ENCODE data around the gene RASGRF2.
"Not testable (repeated sequence)": the region's sequence is repeated elsewhere in the genome, so short reads cannot be mapped to it uniquely, and the experiment has no call there.

RASGRF2 gene

DNA sequence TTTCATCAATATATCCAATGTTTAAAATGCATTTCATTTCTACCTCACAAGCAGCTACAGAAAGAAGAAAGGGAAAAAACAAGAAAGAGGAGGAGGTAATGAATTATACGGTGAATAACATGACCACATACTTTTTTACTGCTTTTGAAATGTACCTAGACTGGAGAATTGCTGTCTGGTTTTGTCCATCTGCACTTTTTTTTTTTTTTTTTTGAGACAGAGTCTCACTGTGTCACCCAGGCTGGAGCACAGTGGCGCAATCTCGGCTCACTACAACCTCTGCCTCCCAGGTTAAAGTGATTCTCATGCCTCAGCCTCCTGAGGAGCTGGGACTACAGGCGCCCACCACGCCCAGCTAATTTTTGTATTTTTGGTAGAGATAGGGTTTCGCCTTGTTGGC lies 58.4 kb downstream of the RASGRF2 start:
- H3K27ac ChIP-seq (ENCODE audit: insufficient read depth, low read length, poor library complexity, severe bottlenecking); DNase-seq; H3K9me3 ChIP-seq (ENCODE audit: control insufficient read depth, low read length); H3K4me1 ChIP-seq (ENCODE audit: control insufficient read depth, insufficient read depth, low read length, poor library complexity, severe bottlenecking); H3K36me3 ChIP-seq (ENCODE audit: control insufficient read depth, insufficient read depth, low read length); H3K27me3 ChIP-seq (replicated peaks; ENCODE audit: control insufficient read depth, insufficient read depth, low read length, poor library complexity, severe bottlenecking); H3K4me3 ChIP-seq (ENCODE audit: insufficient read depth, low read depth, low read length, poor library complexity, severe bottlenecking): not testable (repeated sequence)

DNA sequence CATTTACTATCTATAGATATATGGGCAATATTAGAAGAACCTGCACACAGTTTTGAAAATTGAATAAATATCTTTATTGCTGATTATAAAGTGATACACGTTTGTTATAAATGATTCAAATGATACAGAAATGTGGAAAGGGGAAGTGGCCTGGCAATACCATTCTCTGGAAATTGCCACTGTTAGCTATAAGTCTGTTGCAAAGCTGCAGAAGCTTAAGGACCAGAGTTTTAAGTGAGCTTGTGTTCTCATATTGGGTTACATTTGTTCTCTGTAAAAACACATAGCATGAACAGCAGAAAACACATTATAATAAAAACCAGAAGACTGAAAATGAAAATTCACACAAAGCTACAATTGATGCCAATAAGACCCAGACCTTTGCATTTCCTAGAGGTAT lies 59.6 kb downstream of the RASGRF2 start:
- H3K27ac ChIP-seq (ENCODE audit: insufficient read depth, low read length, poor library complexity, severe bottlenecking) = no peak overlapping the region
- no peaks in the 10 kb centered on the region for H3K36me3 ChIP-seq (ENCODE audit: control insufficient read depth, insufficient read depth, low read length)
- H3K4me3 ChIP-seq (ENCODE audit: insufficient read depth, low read depth, low read length, poor library complexity, severe bottlenecking) = no peak overlapping the region
- H3K4me1 ChIP-seq (ENCODE audit: control insufficient read depth, insufficient read depth, low read length, poor library complexity, severe bottlenecking) = peaks cover 7% of the 10 kb centered on the region
- no peak for DNase-seq
- no peaks in the 10 kb centered on the region for H3K27me3 ChIP-seq (replicated peaks; ENCODE audit: control insufficient read depth, insufficient read depth, low read length, poor library complexity, severe bottlenecking)
- no peaks in the 10 kb centered on the region for H3K9me3 ChIP-seq (ENCODE audit: control insufficient read depth, low read length)

DNA sequence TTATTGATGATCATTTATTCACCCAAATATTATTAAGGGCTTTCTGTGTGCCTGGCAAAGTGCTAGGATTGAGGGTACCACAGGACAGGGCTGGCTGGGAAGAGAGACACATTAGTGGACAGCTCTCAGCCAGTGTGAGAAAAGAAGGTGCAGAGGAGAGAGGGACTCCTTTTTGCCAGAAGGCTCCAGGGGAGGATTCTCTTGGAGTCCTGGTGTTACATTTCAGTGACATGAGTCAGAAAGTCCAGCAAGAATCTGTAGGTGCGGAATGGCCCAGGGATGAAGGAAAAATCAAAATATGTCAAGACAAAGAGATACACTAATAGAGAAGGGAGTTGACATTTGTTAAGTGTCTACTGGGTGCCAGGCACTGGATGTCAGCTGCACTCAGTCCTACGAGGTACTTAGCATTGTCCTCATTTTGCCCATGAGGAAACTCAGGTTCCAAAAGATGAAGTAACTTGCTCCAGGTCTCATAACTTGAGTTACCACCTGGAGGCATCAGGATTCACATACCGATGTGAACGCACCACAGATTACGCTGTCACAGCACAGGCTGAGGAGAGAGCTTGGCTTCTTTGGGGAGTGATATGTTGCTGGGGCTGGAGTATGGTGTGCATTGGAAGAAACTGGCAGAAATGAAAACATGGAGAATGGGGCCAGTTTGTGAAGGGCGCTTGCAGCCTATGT lies 60.5 kb downstream of the RASGRF2 start:
- Histone ChIP-seq H3K4me1 (ENCODE audit: control insufficient read depth, insufficient read depth, low read length, poor library complexity, severe bottlenecking) (peaks cover 7% of the 10 kb centered on the region), H3K36me3 (ENCODE audit: control insufficient read depth, insufficient read depth, low read length) (no peaks in the 10 kb centered on the region), H3K27ac (ENCODE audit: insufficient read depth, low read length, poor library complexity, severe bottlenecking) (no peak overlapping the region), H3K27me3 (replicated peaks; ENCODE audit: control insufficient read depth, insufficient read depth, low read length, poor library complexity, severe bottlenecking) (no peaks in the 10 kb centered on the region), H3K4me3 (ENCODE audit: insufficient read depth, low read depth, low read length, poor library complexity, severe bottlenecking) (no peak overlapping the region), H3K9me3 (ENCODE audit: control insufficient read depth, low read length) (no peaks in the 10 kb centered on the region)
- DNase-seq = no peak

DNA sequence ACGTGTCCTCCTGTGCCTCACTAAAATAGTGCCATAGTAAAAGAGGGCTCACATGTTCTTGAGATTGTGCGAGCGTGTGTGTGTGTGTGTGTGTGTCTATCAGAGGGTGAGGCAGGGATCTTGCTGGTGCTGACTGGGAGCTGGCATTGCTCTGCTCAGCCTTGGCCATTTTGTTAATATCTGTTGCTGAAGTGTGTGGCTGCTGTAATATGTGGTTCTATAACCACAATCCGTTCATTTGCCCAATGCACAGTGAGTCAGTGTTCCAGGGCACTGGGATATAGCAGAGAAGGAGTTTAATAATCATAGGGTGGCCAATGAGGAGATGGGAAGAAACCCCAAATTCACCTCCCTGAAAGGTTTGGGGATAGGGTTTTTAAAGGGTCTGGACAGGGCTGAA lies 61.3 kb downstream of the RASGRF2 start:
- Histone ChIP-seq H3K4me3 (ENCODE audit: insufficient read depth, low read depth, low read length, poor library complexity, severe bottlenecking) (no peak overlapping the region), H3K27ac (ENCODE audit: insufficient read depth, low read length, poor library complexity, severe bottlenecking) (no peak overlapping the region), H3K27me3 (replicated peaks; ENCODE audit: control insufficient read depth, insufficient read depth, low read length, poor library complexity, severe bottlenecking) (no peaks in the 10 kb centered on the region), H3K4me1 (ENCODE audit: control insufficient read depth, insufficient read depth, low read length, poor library complexity, severe bottlenecking) (peaks cover 7% of the 10 kb centered on the region), H3K36me3 (ENCODE audit: control insufficient read depth, insufficient read depth, low read length) (no peaks in the 10 kb centered on the region), H3K9me3 (ENCODE audit: control insufficient read depth, low read length) (no peaks in the 10 kb centered on the region)
- DNase-seq = no peak

DNA sequence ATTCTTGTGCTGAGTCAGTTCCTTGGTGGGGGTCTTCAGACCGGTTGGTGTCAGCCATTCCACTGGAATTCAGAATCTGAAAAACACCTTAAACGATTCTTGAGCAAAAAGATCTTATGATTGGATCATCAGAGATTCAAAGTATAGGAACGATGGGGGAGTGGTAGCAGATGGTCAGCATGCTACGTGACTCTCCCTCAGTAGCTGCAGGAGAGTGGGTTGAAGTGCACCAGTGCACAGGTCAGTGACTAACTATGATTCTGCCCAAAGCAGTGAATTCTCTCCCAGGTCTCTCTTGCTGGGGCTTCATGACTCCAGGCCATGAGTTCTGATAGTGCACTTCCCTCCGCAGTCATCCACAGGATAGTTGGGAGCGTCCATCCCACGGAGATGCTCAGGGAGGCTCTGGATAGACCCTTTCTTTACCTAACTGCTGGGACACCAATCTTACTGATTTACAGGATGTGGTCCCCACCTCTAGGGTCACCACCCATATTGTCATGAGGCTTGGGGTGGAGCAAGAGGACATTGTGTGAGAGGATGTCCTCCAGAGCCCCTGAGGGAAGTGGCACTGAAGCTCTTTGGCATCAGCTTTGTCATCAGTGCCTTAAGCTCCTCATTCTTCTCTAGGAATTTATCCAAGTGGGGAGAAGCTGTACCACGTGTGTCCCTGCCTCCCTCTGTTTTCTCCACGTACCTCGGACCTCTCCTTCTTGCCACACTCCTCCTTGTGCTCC lies 62.0 kb downstream of the RASGRF2 start:
- Histone ChIP-seq H3K36me3 (ENCODE audit: control insufficient read depth, insufficient read depth, low read length) (no peaks in the 10 kb centered on the region), H3K4me1 (ENCODE audit: control insufficient read depth, insufficient read depth, low read length, poor library complexity, severe bottlenecking) (peaks cover 7% of the 10 kb centered on the region), H3K9me3 (ENCODE audit: control insufficient read depth, low read length) (no peaks in the 10 kb centered on the region), H3K27me3 (replicated peaks; ENCODE audit: control insufficient read depth, insufficient read depth, low read length, poor library complexity, severe bottlenecking) (no peaks in the 10 kb centered on the region), H3K27ac (ENCODE audit: insufficient read depth, low read length, poor library complexity, severe bottlenecking) (no peak overlapping the region), H3K4me3 (ENCODE audit: insufficient read depth, low read depth, low read length, poor library complexity, severe bottlenecking) (no peak overlapping the region)
- DNase-seq = no peak

DNA sequence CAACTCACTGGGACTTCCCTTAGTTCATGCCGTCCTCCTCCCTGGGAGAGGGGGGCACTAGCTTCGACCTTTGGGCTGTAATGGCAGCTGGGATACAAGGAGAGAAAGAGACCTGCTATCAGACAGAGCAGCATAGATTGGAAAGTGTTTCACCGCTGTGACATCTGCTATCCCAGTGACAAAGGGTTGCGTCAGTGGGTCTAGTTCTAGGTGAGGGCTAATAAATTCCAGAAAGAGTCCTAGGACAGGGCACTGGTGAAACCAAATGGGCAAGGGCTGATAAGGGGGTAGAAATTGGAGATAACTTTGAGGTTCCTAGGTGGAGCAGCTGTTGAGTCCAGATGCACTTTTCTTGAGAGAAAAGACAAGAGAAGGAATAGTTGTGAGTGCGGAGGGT lies 62.5 kb downstream of the RASGRF2 start:
- Histone ChIP-seq H3K27ac (ENCODE audit: insufficient read depth, low read length, poor library complexity, severe bottlenecking) (no peak overlapping the region), H3K9me3 (ENCODE audit: control insufficient read depth, low read length) (no peaks in the 10 kb centered on the region), H3K4me3 (ENCODE audit: insufficient read depth, low read depth, low read length, poor library complexity, severe bottlenecking) (no peak overlapping the region), H3K36me3 (ENCODE audit: control insufficient read depth, insufficient read depth, low read length) (no peaks in the 10 kb centered on the region), H3K27me3 (replicated peaks; ENCODE audit: control insufficient read depth, insufficient read depth, low read length, poor library complexity, severe bottlenecking) (no peaks in the 10 kb centered on the region), H3K4me1 (ENCODE audit: control insufficient read depth, insufficient read depth, low read length, poor library complexity, severe bottlenecking) (peaks cover 7% of the 10 kb centered on the region)
- DNase-seq = no peak

DNA sequence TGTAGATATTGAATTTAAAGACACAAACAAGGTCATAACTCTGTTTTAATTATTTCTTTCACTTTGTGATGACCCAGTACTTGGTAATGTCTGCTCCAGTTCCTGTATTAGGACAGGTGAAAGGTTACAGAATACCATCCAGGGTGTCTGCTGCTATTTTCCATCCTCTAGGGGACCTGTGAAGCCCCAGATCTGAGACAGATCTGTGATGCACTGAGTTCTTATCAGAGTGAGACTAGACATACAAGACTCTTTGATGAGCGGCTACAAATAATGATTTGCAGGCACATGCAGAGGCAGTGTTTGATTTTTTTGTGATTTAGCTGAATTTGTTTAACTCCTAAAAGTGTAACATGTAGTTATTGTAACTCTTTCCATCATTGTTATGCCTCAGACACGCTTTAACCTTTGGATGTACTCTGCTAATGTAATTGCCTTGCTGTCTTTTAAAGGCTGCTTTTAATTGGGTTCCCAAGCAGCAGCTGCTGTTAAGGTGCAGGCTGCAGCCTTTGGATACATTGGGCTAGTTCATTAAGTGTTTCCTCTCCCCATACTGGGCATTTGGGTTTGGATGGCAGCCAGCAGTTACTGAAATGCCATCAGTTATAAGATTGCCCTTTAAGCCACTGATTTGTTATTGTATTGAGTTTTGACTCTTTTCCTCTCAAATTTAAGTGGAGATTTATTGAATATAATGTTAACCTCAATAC lies 63.3 kb downstream of the RASGRF2 start:
- Histone ChIP-seq H3K27me3 (replicated peaks; ENCODE audit: control insufficient read depth, insufficient read depth, low read length, poor library complexity, severe bottlenecking) (no peaks in the 10 kb centered on the region), H3K4me3 (ENCODE audit: insufficient read depth, low read depth, low read length, poor library complexity, severe bottlenecking) (no peak overlapping the region), H3K27ac (ENCODE audit: insufficient read depth, low read length, poor library complexity, severe bottlenecking) (no peak overlapping the region), H3K36me3 (ENCODE audit: control insufficient read depth, insufficient read depth, low read length) (no peaks in the 10 kb centered on the region), H3K9me3 (ENCODE audit: control insufficient read depth, low read length) (no peaks in the 10 kb centered on the region), H3K4me1 (ENCODE audit: control insufficient read depth, insufficient read depth, low read length, poor library complexity, severe bottlenecking) (peaks cover 7% of the 10 kb centered on the region)
- no peak for DNase-seq

DNA sequence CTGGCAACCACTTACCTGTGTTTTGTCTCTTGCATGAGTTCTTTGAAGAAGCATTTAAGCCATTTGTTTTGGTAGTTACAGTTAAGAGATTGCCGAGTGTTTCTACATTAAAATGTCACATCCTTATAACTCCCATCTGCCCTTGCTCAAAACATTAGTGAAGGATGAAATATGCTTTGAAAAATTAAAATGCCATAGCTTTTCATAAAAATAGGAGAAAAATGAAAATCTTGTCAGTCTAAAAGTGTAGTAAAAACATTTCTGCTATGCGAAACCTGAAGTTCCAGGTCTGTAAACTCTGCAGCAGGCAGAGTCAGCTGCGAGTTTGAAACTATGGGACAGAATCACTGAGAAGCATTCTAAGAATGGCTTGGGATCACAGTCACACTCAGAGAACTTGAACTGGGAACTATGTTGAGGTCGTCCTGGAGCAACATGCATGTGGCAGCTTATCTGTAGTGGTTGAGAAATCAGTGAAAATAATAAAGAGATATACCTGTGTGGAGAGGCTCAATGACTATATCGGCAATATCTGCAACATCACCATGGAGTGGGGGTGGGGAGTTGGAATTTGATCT lies 67.4 kb downstream of the RASGRF2 start:
- DNase-seq = no peak
- Histone ChIP-seq H3K27ac (ENCODE audit: insufficient read depth, low read length, poor library complexity, severe bottlenecking) (no peak overlapping the region), H3K27me3 (replicated peaks; ENCODE audit: control insufficient read depth, insufficient read depth, low read length, poor library complexity, severe bottlenecking) (no peaks in the 10 kb centered on the region), H3K4me3 (ENCODE audit: insufficient read depth, low read depth, low read length, poor library complexity, severe bottlenecking) (no peak overlapping the region), H3K9me3 (ENCODE audit: control insufficient read depth, low read length) (no peaks in the 10 kb centered on the region), H3K4me1 (ENCODE audit: control insufficient read depth, insufficient read depth, low read length, poor library complexity, severe bottlenecking) (peaks cover under 1% of the 10 kb centered on the region), H3K36me3 (ENCODE audit: control insufficient read depth, insufficient read depth, low read length) (no peaks in the 10 kb centered on the region)

DNA sequence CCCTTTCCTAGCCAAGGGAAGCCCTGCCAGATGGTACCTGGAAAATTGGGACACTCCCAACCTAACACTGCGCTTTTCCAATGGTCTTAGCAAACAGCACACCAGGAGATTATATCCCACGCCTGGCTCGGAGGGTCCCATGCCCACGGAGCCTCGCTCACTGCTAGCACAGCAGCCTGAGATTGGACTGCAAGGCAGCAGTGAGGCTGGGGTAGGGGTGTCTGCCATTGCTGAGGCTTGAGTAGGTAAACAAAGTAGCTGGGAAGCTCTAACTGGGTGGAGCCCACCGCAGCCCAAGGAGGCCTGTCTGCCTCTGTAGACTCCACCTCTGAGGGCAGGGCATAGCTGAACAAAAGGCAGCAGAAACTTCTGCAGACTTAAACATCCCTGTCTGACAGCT lies 68.7 kb downstream of the RASGRF2 start:
- not testable (repeated sequence) for H3K4me1 ChIP-seq (ENCODE audit: control insufficient read depth, insufficient read depth, low read length, poor library complexity, severe bottlenecking); DNase-seq; H3K36me3 ChIP-seq (ENCODE audit: control insufficient read depth, insufficient read depth, low read length); H3K9me3 ChIP-seq (ENCODE audit: control insufficient read depth, low read length); H3K4me3 ChIP-seq (ENCODE audit: insufficient read depth, low read depth, low read length, poor library complexity, severe bottlenecking); H3K27me3 ChIP-seq (replicated peaks; ENCODE audit: control insufficient read depth, insufficient read depth, low read length, poor library complexity, severe bottlenecking); H3K27ac ChIP-seq (ENCODE audit: insufficient read depth, low read length, poor library complexity, severe bottlenecking)

DNA sequence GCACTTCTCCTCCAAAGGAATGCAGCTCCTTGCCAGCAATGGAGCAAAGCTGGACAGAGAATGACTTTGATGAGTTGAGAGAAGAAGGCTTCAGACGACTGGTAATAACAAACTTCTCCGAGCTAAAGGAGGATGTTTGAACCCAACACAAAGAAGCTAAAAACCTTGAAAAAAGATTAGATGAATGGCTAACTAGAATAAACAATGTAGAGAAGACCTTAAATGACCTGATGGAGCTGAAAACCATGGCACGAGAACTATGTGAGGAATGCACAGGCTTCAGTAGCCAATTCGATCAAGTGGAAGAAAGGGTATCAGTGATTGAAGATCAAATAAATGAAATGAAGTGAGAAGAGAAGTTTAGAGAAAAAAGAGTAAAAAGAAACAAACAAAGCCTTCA lies 69.6 kb downstream of the RASGRF2 start:
- not testable (repeated sequence) for H3K9me3 ChIP-seq (ENCODE audit: control insufficient read depth, low read length); H3K4me1 ChIP-seq (ENCODE audit: control insufficient read depth, insufficient read depth, low read length, poor library complexity, severe bottlenecking); DNase-seq; H3K36me3 ChIP-seq (ENCODE audit: control insufficient read depth, insufficient read depth, low read length); H3K27ac ChIP-seq (ENCODE audit: insufficient read depth, low read length, poor library complexity, severe bottlenecking); H3K4me3 ChIP-seq (ENCODE audit: insufficient read depth, low read depth, low read length, poor library complexity, severe bottlenecking); H3K27me3 ChIP-seq (replicated peaks; ENCODE audit: control insufficient read depth, insufficient read depth, low read length, poor library complexity, severe bottlenecking)

All from effector memory CD4-positive, alpha-beta T cell (primary cell).